Mucosa of rectum (tissue), 2 donors: Measurements from ENCODE around the gene DYRK3.
A peak's percentile ranks its signal among the peaks of the same experiment; 100 is the strongest.

Source experiments
- H3K27ac ChIP-seq, 2 donors: one replicate each; pipeline ENCODE4 v1.7.0; 2013; ENCODE audit warnings: inconsistent platforms in 2 of 2, low read depth in 2 of 2, low read length in 2 of 2
- H3K27me3 ChIP-seq, 2 donors: one replicate each; pipeline ENCODE4 v1.7.0; 2013; ENCODE audit warnings: low read length in 2 of 2; ENCODE audit not compliant: control insufficient read depth in 2 of 2, insufficient read depth in 2 of 2
- H3K36me3 ChIP-seq, 2 donors: one replicate each; pipeline ENCODE4 v1.7.0; 2013; ENCODE audit warnings: low read length in 2 of 2; ENCODE audit not compliant: control insufficient read depth in 2 of 2, insufficient read depth in 2 of 2
- H3K4me1 ChIP-seq, 2 donors: one replicate each; pipeline ENCODE4 v1.7.0; 2013; ENCODE audit warnings: low read length in 2 of 2, mild to moderate bottlenecking in 1 of 2; ENCODE audit not compliant: control insufficient read depth in 2 of 2, insufficient read depth in 2 of 2
- H3K4me3 ChIP-seq, 2 donors: one replicate each; pipeline ENCODE4 v1.7.0; 2013; ENCODE audit warnings: low read length in 2 of 2
- H3K9ac ChIP-seq, 2 donors: one replicate each; pipeline ENCODE4 v1.7.0; 2013; ENCODE audit warnings: low read length in 2 of 2, low read depth in 1 of 2, mild to moderate bottlenecking in 1 of 2
- H3K9me3 ChIP-seq, 2 donors: one replicate each; pipeline ENCODE4 v1.7.0; 2013; ENCODE audit warnings: low read length in 2 of 2; ENCODE audit not compliant: control insufficient read depth in 2 of 2
- donor health status: healthy.
- donor health status: Normal muscosa, but diverticular disease.

DYRK3 gene

GRCh38 chr1:206635080-206635977, at the start of gene DYRK3:
Gene DYRK3 (plus strand): TSS chr1:206635536. CDS start chr1:206635704, 168 bp downstream.
- Histone ChIP-seq H3K4me3 (peak within 1 kb of the TSS; percentile 74 to 92), H3K9ac (peak within 1 kb of the TSS; percentile 77), H3K36me3 (no peaks in the 10 kb centered on the region), H3K4me1 (peaks cover 10 to 11% of the 10 kb centered on the region in 2 donors), H3K27me3 (peaks cover 0 to 3% of the 10 kb centered on the region in 2 donors), H3K9me3 (no peaks in the 10 kb centered on the region), H3K27ac (peak within 1 kb of the TSS; percentile 49 to 56)

GRCh38 chr1:206586501-206587445, 48.6 kb upstream of the DYRK3 start:
- no peaks in the 10 kb centered on the region for H3K9me3 ChIP-seq
- no peaks in the 10 kb centered on the region for H3K27me3 ChIP-seq
- H3K4me1 ChIP-seq: peaks cover 0 to 3% of the 10 kb centered on the region in 2 donors
- H3K9ac ChIP-seq: no peak overlapping the region
- H3K27ac ChIP-seq: no peak overlapping the region
- H3K36me3 ChIP-seq: peaks cover 49% of the 10 kb centered on the region in 2 donors
- H3K4me3 ChIP-seq: no peak overlapping the region

GRCh38 chr1:206587904-206588303, 47.4 kb upstream of the DYRK3 start:
- no peaks in the 10 kb centered on the region for H3K9me3 ChIP-seq
- H3K9ac ChIP-seq: no peak overlapping the region
- no peak overlapping the region for H3K27ac ChIP-seq
- no peak overlapping the region for H3K4me3 ChIP-seq
- H3K4me1 ChIP-seq: peaks cover 0 to 3% of the 10 kb centered on the region in 2 donors
- H3K27me3 ChIP-seq: no peaks in the 10 kb centered on the region
- peaks cover 57 to 58% of the 10 kb centered on the region in 2 donors for H3K36me3 ChIP-seq

- Histone ChIP-seq H3K36me3 (peaks cover 60 to 62% of the 10 kb centered on the region in 2 donors), H3K9ac (no peak overlapping the region), H3K27me3 (no peaks in the 10 kb centered on the region), H3K4me1 (peaks cover 0 to under 1% of the 10 kb centered on the region in 2 donors), H3K27ac (peak overlapping the region in 1 of 2 donors; percentile 5), H3K9me3 (no peaks in the 10 kb centered on the region), H3K4me3 (no peak overlapping the region)
Measured at GRCh38 chr1:206588492-206588891, 46.8 kb upstream of the DYRK3 start.

GRCh38 chr1:206589206-206589605, 46.1 kb upstream of the DYRK3 start:
- no peaks in the 10 kb centered on the region for H3K4me1 ChIP-seq
- H3K27ac ChIP-seq: no peak overlapping the region
- no peaks in the 10 kb centered on the region for H3K27me3 ChIP-seq

GRCh38 chr1:206590025-206590758, 45.1 kb upstream of the DYRK3 start:
- Histone ChIP-seq H3K9me3 (no peaks in the 10 kb centered on the region), H3K9ac (no peak overlapping the region), H3K4me1 (no peaks in the 10 kb centered on the region), H3K27ac (no peak overlapping the region), H3K36me3 (peaks cover 57 to 63% of the 10 kb centered on the region in 2 donors), H3K4me3 (no peak overlapping the region), H3K27me3 (no peaks in the 10 kb centered on the region)

More at GRCh38 chr1:206589206-206589605, 46.1 kb upstream of the DYRK3 start:
- no peak overlapping the region for H3K9ac ChIP-seq
- peaks cover 62 to 64% of the 10 kb centered on the region in 2 donors for H3K36me3 ChIP-seq
- no peak overlapping the region for H3K4me3 ChIP-seq
- H3K9me3 ChIP-seq: no peaks in the 10 kb centered on the region

- Histone ChIP-seq H3K27ac (no peak overlapping the region), H3K27me3 (no peaks in the 10 kb centered on the region), H3K9ac (no peak overlapping the region), H3K4me3 (no peak overlapping the region), H3K36me3 (peaks cover 56 to 62% of the 10 kb centered on the region in 2 donors), H3K4me1 (no peaks in the 10 kb centered on the region), H3K9me3 (no peaks in the 10 kb centered on the region)
Measured at GRCh38 chr1:206591226-206591625, 44.1 kb upstream of the DYRK3 start.

GRCh38 chr1:206591696-206592095, 43.6 kb upstream of the DYRK3 start:
- H3K4me3 ChIP-seq: no peak overlapping the region
- no peak overlapping the region for H3K9ac ChIP-seq
- H3K27ac ChIP-seq: no peak overlapping the region
- no peaks in the 10 kb centered on the region for H3K27me3 ChIP-seq
- H3K36me3 ChIP-seq: peaks cover 57 to 61% of the 10 kb centered on the region in 2 donors
- no peaks in the 10 kb centered on the region for H3K4me1 ChIP-seq
- no peaks in the 10 kb centered on the region for H3K9me3 ChIP-seq

GRCh38 chr1:206593351-206593925, 41.9 kb upstream of the DYRK3 start:
- Histone ChIP-seq H3K27ac (no peak overlapping the region), H3K9me3 (no peaks in the 10 kb centered on the region), H3K36me3 (peaks cover 52 to 53% of the 10 kb centered on the region in 2 donors), H3K27me3 (no peaks in the 10 kb centered on the region), H3K4me3 (no peak overlapping the region), H3K9ac (no peak overlapping the region), H3K4me1 (no peaks in the 10 kb centered on the region)
